Peyer's patch (tissue), 4 donors: ENCODE data around the gene ATP2C2. TPM values are rescaled to one million over a fixed set of nuclear protein-coding genes. Genes with fewer than 3 reads are reported as not detected.

Source experiments
- DNase-seq, 3 donors: peaks; one replicate each; pipeline ENCODE4 v3.0.0-alpha.2; 2017 to 2019
- H3K27ac ChIP-seq, 4 donors: fragments of 200-600 bp; sonication (generic); one replicate each; pipeline ENCODE4 v1.5.1; 2016 to 2019
- H3K27me3 ChIP-seq, 2 donors: fragments of 200-600 bp; sonication (generic); one replicate each; pipeline ENCODE4 v1.5.1; 2019
- H3K36me3 ChIP-seq, 3 donors: fragments of 200-600 bp; sonication (generic); one replicate each; pipeline ENCODE4 v1.5.1; 2016 to 2019
- H3K4me1 ChIP-seq, 4 donors: fragments of 200-600 bp; sonication (generic); one replicate each; pipeline ENCODE4 v1.5.1; 2016 to 2019
- H3K4me3 ChIP-seq, 4 donors: fragments of 200-600 bp; sonication (generic); 1 replicate in 3 of 4; 2 replicates in 1 of 4; pipeline ENCODE4 v1.5.1; 2016 to 2019; ENCODE audit warnings: mild to moderate bottlenecking in 1 of 4
- H3K9me3 ChIP-seq, 4 donors: fragments of 200-600 bp; sonication (generic); one replicate each; pipeline ENCODE4 v1.5.1; 2016 to 2019; ENCODE audit warnings: mild to moderate bottlenecking in 1 of 4
- POLR2A ChIP-seq, 2 donors: fragments of 450-650 bp; IDR thresholded peaks; one replicate each; pipeline ENCODE4 v1.5.1; 2017; ENCODE audit warnings: antibody characterized with exemption in 2 of 2, mild to moderate bottlenecking in 2 of 2, moderate library complexity in 2 of 2
- total RNA-seq, 4 donors: library from RNA; depleted of rRNA; stranded (reverse); fragments of >200 nt; gene quantifications; one replicate each; pipeline ENCODE4 v1.1.0, GENCODE V29; 2016
- TF ChIP-seq, protein P1 (sequence below), 6 experiments: fragments of 450-650 bp in 4 of 6; fragments of 200-600 bp in 2 of 6; sonication (generic) in 1 of 6; IDR thresholded peaks; one replicate each; pipeline ENCODE4 v1.5.1; 2017 to 2019; ENCODE audit warnings: antibody characterized with exemption in 6 of 6, mild to moderate bottlenecking in 3 of 6, moderate library complexity in 1 of 6

ATP2C2 gene
- total RNA-seq, 4 donors from 2014 or later = 84.2 to 148 (median 115) TPM

DNA sequence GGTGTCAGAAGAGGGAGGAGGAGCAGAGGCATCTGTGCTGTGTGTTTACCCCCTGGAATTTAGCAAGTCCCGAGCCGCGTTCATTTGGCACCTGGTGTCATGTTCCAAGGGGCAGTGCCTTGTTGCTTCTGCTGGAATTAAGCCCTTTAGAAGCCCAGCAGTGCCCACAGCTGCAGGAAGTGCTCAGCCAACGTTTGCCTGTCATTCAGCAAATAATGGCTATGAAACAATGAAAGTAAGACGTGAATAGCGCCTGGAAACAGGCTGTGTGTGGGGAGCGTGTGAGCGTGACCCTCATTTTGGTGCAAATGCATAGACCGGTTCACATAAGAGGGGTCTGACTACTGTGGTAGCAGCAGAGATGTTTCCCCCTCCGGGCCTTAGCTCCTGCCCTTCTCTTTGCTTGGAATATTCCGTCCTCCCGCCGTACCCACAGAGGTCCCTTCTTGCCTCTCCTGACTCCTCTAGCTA is 5.8 kb upstream of the ATP2C2 start:
- Histone ChIP-seq H3K4me3 (no peak overlapping the region), H3K27me3 (no peaks in the 10 kb centered on the region), H3K36me3 (no peaks in the 10 kb centered on the region), H3K27ac (peak overlapping the region in 1 of 4 donors; percentile 1), H3K4me1 (peaks cover 0 to 15% (median 0%) of the 10 kb centered on the region in 4 donors), H3K9me3 (no peaks in the 10 kb centered on the region)
- TF ChIP-seq, protein P1, sequence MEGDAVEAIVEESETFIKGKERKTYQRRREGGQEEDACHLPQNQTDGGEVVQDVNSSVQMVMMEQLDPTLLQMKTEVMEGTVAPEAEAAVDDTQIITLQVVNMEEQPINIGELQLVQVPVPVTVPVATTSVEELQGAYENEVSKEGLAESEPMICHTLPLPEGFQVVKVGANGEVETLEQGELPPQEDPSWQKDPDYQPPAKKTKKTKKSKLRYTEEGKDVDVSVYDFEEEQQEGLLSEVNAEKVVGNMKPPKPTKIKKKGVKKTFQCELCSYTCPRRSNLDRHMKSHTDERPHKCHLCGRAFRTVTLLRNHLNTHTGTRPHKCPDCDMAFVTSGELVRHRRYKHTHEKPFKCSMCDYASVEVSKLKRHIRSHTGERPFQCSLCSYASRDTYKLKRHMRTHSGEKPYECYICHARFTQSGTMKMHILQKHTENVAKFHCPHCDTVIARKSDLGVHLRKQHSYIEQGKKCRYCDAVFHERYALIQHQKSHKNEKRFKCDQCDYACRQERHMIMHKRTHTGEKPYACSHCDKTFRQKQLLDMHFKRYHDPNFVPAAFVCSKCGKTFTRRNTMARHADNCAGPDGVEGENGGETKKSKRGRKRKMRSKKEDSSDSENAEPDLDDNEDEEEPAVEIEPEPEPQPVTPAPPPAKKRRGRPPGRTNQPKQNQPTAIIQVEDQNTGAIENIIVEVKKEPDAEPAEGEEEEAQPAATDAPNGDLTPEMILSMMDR (IDR thresholded peaks at IDR 0.05) = no peak
- TF ChIP-seq POLR2A (IDR thresholded peaks at IDR 0.05) = no peak
- DNase-seq = no peak

DNA sequence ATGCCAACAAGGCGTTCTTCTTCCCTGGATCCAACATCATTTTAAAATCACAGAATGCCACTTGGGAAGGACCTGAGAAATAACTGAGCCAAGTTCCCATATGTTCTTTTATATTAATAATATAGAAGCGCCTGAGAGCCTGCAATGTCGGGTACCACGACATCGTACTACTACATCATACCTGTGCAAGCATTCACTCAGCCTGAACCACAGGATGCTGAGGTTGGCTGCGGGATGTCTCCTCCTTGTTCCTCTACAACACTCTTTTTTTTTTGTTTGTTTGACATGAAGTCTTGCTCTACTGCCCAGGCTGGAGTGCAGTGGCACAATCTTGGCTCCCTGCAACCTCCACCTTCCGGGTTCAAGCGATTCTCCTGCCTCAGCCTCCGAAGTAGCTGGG is 2.1 kb upstream of the ATP2C2 start:
- Histone ChIP-seq H3K36me3 (no peaks in the 10 kb centered on the region), H3K4me3 (no peak overlapping the region), H3K27ac (no peak overlapping the region), H3K9me3 (no peaks in the 10 kb centered on the region), H3K4me1 (peaks cover 0 to 18% (median 0%) of the 10 kb centered on the region in 4 donors), H3K27me3 (peaks cover 3 to 4% of the 10 kb centered on the region in 2 donors)
- no peak for TF ChIP-seq POLR2A (IDR thresholded peaks at IDR 0.05)
- TF ChIP-seq, protein P1 (IDR thresholded peaks at IDR 0.05) = no peak
- no peak for DNase-seq

DNA sequence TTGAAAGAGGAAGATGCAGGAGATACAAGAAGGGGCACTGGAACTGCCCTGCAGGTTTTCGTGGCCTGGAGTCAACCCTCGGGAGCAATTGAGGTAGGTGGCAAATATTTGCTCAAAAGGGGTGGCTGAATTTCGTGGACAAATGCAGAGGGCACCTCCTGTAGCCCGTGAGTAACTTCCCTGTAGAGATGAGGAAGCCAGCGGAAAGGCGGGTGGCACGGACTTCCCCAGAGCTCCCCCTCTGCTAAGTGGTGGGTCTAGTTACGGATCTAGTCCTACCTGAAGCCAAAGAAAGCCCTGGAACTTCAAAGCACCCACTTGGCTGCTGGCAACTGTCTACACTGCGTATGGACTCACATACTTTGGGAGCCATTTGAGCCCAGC is 1.0 kb upstream of the ATP2C2 start:
- Histone ChIP-seq H3K4me1 (peaks cover 0 to 18% (median 0%) of the 10 kb centered on the region in 4 donors), H3K9me3 (no peaks in the 10 kb centered on the region), H3K27me3 (peaks cover 3 to 4% of the 10 kb centered on the region in 2 donors), H3K36me3 (no peaks in the 10 kb centered on the region), H3K27ac (peak overlapping the region in 3 of 4 donors; percentile 83 to 87 (median 84)), H3K4me3 (peak overlapping the region in 2 of 4 donors; percentile 62 to 63)
- no peak for TF ChIP-seq POLR2A (IDR thresholded peaks at IDR 0.05)
- TF ChIP-seq, protein P1 (IDR thresholded peaks at IDR 0.05) = no peak
- no peak for DNase-seq

DNA sequence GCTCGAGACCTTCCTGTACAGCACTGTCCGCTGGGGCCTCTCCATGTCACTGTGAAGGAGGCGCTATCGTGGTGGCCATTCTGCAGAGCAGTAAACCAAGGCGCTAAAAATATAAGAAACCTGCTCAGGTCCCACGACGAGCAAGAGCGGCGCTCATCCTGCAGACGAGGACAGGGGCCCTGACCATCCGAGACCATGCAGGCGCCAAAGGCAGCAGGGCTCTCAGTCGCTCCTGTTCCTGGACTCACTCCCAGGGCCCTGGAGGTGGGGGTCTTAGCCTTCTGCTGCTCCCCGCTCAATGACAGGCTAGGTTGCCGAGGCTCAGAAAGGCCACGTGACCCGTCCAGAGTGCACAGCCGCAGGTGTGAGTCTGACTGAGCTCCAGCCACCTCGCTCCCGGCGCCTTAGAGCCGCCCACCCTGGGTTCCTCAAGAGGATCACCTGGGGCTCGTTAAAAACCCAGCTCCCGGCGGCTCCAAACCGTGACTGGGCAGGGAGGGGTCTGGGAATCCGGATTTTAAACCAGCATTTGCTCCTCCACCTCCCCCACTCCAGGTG is 509 bp upstream of the ATP2C2 start:
- Histone ChIP-seq H3K27me3 (peaks cover 3 to 4% of the 10 kb centered on the region in 2 donors), H3K4me3 (peak overlapping the region in 3 of 4 donors; percentile 38 to 63 (median 62))
- DNase-seq = peak in 2 of 3 donors; percentile 67 to 78

DNA sequence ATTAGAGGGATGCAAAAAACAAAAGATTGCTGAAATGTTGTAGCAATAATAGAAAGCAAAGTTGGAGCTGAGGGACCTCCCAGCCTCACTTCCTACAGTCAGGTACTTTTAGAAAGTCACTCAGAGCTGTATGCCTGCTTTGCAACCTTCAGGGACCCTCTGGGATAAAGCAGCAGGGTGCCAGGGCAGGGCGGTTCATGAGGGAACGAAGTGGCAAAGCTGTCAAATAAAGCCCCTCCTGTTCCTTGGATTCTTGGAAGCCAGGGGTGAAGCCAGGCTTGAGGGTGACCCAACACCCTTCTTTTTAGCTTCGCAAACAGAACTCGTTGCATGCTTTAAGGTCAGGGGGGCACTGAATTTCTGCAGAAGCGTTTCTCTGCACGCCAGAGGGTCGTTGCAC is 767 bp downstream of the ATP2C2 start:
- H3K27ac ChIP-seq = peak overlapping the region in 3 of 4 donors; percentile 48 to 87 (median 84)
- no peaks in the 10 kb centered on the region for H3K9me3 ChIP-seq
- H3K4me1 ChIP-seq = peaks cover 0 to 13% (median 0%) of the 10 kb centered on the region in 4 donors
- TF ChIP-seq POLR2A (IDR thresholded peaks at IDR 0.05) = no peak
- TF ChIP-seq, protein P1 (IDR thresholded peaks at IDR 0.05) = no peak
- no peaks in the 10 kb centered on the region for H3K36me3 ChIP-seq
- no peak for DNase-seq
- H3K4me3 ChIP-seq = peak overlapping the region in 3 of 4 donors; percentile 38 to 63 (median 62)
- peaks cover 3 to 4% of the 10 kb centered on the region in 2 donors for H3K27me3 ChIP-seq

More for the DNA sequence above, 509 bp upstream of the ATP2C2 start:
- peaks cover 0 to 13% (median 0%) of the 10 kb centered on the region in 4 donors for H3K4me1 ChIP-seq
- H3K27ac ChIP-seq = peak overlapping the region in 3 of 4 donors; percentile 83 to 87 (median 84)
- no peak for TF ChIP-seq POLR2A (IDR thresholded peaks at IDR 0.05)
- TF ChIP-seq, protein P1 (IDR thresholded peaks at IDR 0.05) = no peak
- no peaks in the 10 kb centered on the region for H3K36me3 ChIP-seq
- no peaks in the 10 kb centered on the region for H3K9me3 ChIP-seq
